Lower lobe of right lung (tissue), 2 donors: ENCODE results near the gene PPP1R14C. TPM values are rescaled to one million over a fixed set of nuclear protein-coding genes. Genes with fewer than 3 reads are reported as not detected.

Source experiments
- ATAC-seq, 2 donors: fragments of 200-7000 bp; cut with Tn5 transposase; one replicate each; pipeline ENCODE4 v1.9.1; 2020 to 2022; ENCODE audit warnings: mild to moderate bottlenecking in 2 of 2, moderate library complexity in 2 of 2
- DNase-seq: peaks from one replicate; pipeline ENCODE4 v3.0.0-alpha.2; 2020
- H3K27ac ChIP-seq: fragments of 200-600 bp; one replicate; pipeline ENCODE4 v1.8.0; 2022
- H3K27me3 ChIP-seq: fragments of 200-600 bp; one replicate; pipeline ENCODE4 v1.8.0; 2022; ENCODE audit warnings: low read depth
- H3K36me3 ChIP-seq: fragments of 200-600 bp; one replicate; pipeline ENCODE4 v1.8.0; 2022; ENCODE audit warnings: mild to moderate bottlenecking
- H3K4me1 ChIP-seq: fragments of 200-600 bp; one replicate; pipeline ENCODE4 v1.8.0; 2022
- H3K4me3 ChIP-seq: fragments of 200-600 bp; one replicate; pipeline ENCODE4 v1.8.0; 2022; ENCODE audit warnings: mild to moderate bottlenecking
- H3K9me3 ChIP-seq: fragments of 200-600 bp; one replicate; pipeline ENCODE4 v1.8.0; 2022
- CTCF ChIP-seq: fragments of 200-600 bp; IDR thresholded peaks from one replicate; pipeline ENCODE4 v1.8.0; 2022; ENCODE audit warnings: antibody characterized with exemption, mild to moderate bottlenecking
- intact Hi-C: fragments of 100-400 bp; cut with DNase I; formaldehyde crosslinking; loops from one replicate; pipeline ENCODE4 v1.11.0; 2022
- total RNA-seq: library from RNA; stranded (reverse); fragmentation: NEBNext Ultra II Directional; extraction: Animal tissue kit (Norgen Biotek cat#: 25700); gene quantifications from one replicate; pipeline ENCODE4 v1.2.1, GENCODE V29; 2021
- donor health status: DM: no; HTN: yes; CAD: no; lungs with severe emphysema.

PPP1R14C gene
- total RNA-seq, 1 donor from 2014 or later: 15.4 TPM

- TF ChIP-seq CTCF: no peak
Measured at GRCh38 chr6:150182460-150183078, 39.7 kb downstream of the PPP1R14C start.

GRCh38 chr6:150183105-150183504 lies 40.3 kb downstream of the PPP1R14C start:
- intact Hi-C loops: no loop called here
- H3K27me3 ChIP-seq: no peaks in the 10 kb centered on the region
- H3K36me3 ChIP-seq: no peaks in the 10 kb centered on the region
- no peaks in the 10 kb centered on the region for H3K9me3 ChIP-seq
- no peak for TF ChIP-seq CTCF
- DNase-seq (no peak), ATAC-seq (no peak)
- H3K4me1 ChIP-seq: peaks cover 10% of the 10 kb centered on the region
- H3K4me3 ChIP-seq: no peak overlapping the region
- no peak overlapping the region for H3K27ac ChIP-seq

More at GRCh38 chr6:150182460-150183078, 39.7 kb downstream of the PPP1R14C start:
- H3K4me1 ChIP-seq: peaks cover 10% of the 10 kb centered on the region
- no peaks in the 10 kb centered on the region for H3K27me3 ChIP-seq
- no peaks in the 10 kb centered on the region for H3K36me3 ChIP-seq
- no peak for ATAC-seq
- no peak overlapping the region for H3K4me3 ChIP-seq
- H3K9me3 ChIP-seq: no peaks in the 10 kb centered on the region
- no peak for DNase-seq
- H3K27ac ChIP-seq: no peak overlapping the region
- intact Hi-C loops: no loop called here

GRCh38 chr6:150183966-150184365 lies 41.1 kb downstream of the PPP1R14C start:
- Histone ChIP-seq H3K4me3 (no peak overlapping the region), H3K4me1 (peaks cover 10% of the 10 kb centered on the region), H3K9me3 (no peaks in the 10 kb centered on the region), H3K27ac (no peak overlapping the region), H3K36me3 (no peaks in the 10 kb centered on the region), H3K27me3 (no peaks in the 10 kb centered on the region)
- DNase-seq (no peak), ATAC-seq (no peak)
- TF ChIP-seq CTCF: no peak
- intact Hi-C loops: no loop called here

- DNase-seq (no peak), ATAC-seq (no peak)
- Histone ChIP-seq H3K27me3 (no peaks in the 10 kb centered on the region), H3K9me3 (no peaks in the 10 kb centered on the region), H3K27ac (no peak overlapping the region), H3K4me1 (peaks cover 10% of the 10 kb centered on the region), H3K4me3 (no peak overlapping the region), H3K36me3 (no peaks in the 10 kb centered on the region)
- no peak for TF ChIP-seq CTCF
- intact Hi-C loops: no loop called here
Measured at GRCh38 chr6:150184850-150185731, 42.2 kb downstream of the PPP1R14C start.

GRCh38 chr6:150185732-150186117 lies 42.9 kb downstream of the PPP1R14C start:
- DNase-seq: peak; percentile 60
- peak overlapping the region; percentile 10 for H3K27ac ChIP-seq
- no peak for TF ChIP-seq CTCF
- no peaks in the 10 kb centered on the region for H3K9me3 ChIP-seq
- ATAC-seq: peak; percentile 86 to 88
- no peak overlapping the region for H3K4me3 ChIP-seq
- peaks cover 10% of the 10 kb centered on the region for H3K4me1 ChIP-seq
- H3K36me3 ChIP-seq: no peaks in the 10 kb centered on the region
- no peaks in the 10 kb centered on the region for H3K27me3 ChIP-seq
- intact Hi-C loops: no loop called here
